ENCODE measurements around the gene SYCN.

Gene SYCN

DNA sequence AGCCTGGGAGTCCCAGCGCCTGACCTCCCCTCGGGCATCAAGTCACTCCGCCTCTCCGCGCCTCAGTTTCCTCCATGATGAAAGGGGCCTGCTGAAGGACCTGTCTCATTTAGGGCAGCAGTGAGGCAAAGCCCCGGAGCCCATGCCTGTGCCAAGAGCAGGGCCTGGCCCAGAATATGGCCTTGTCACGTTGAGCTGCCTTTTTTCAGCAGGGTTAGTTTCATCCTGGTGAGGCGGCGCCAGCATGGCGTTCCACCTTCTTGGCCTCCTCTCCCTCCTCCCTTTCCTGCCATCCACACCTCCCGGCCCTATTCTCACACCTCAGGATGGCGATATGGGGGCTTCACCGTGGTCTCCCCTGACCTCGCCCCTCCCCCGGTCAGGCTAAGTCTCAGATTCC is 48.3 kb downstream of the SYCN start:
- DNase-seq (ENCODE audit: low read depth in 2 of 2) = no peak

DNA sequence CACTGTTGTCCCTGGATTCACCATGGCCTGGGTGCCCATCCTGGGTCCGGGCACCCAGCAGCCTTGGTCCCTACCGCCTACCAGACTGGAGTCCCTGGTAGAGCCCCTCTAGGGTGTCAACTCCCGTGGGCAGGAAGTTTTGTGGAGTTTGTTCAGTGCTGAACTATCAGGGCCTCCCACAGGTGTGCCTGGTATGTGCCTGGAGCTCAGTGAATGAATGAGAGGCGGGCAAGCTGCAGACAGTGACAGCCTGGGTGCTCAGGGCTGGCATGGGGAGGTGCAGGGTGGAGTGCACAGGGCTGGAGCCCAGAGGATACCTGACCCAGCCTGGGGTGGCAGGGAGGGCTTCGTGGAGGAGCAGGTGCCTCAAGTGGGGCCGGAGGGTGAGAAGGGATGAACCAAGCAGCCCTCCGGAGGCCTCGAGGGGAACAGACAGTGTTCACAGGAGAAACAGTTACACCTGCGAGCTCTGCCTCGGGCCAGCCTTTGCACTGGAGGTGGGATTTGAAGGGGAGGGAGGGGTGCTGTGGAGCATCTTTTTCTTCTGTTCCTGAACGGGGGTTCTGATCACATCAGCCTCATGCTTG is 48.9 kb downstream of the SYCN start:
- DNase-seq (ENCODE audit: low read depth in 2 of 2) = no peak

- DNase-seq (ENCODE audit: low read depth in 2 of 2) = no peak
Observed at GRCh38 chr19:39154629-39155100, 49.4 kb downstream of the SYCN start.

DNA sequence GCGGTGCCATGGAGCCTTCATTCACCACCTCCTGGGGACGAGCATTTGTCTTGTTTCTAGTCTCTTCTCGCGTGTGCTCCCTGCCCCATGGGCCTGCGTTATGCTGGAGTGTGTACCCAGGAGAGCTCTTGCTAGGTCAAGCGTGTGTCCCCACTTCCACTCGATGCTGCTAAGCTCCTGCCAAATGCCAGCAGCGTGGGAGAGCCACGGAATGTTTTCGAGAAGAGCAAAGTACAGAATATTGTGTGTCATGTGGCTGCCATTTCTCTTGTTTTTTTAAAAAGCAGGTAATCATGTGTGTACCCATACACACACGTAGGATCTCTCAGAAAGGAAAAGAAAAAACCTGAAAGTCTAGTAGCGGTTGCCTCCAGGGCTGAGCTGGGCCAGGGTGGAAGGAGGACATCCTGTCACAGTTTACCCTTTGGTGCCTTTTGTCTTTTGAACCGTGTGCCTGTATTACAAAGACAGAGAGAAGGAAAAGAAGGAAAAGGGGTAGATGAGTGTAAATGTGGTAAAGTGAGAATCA is 49.9 kb downstream of the SYCN start:
- no peak for DNase-seq (ENCODE audit: low read depth in 2 of 2)

All from stimulated activated CD8-positive, alpha-beta memory T cell treated with anti-CD3 and anti-CD28 coated beads, Interleukin-7, amount 100 ng/mL, for 4 hours (primary cell).